Measurements from ENCODE around the gene ABHD18.
A peak's percentile ranks its signal among the peaks of the same experiment; 100 is the strongest.
"Not testable (repeated sequence)": the region's sequence is repeated elsewhere in the genome, so short reads cannot be mapped to it uniquely, and the experiment has no call there.

ABHD18 gene

GRCh38 chr4:127965062-127965802 lies at the start of gene ABHD18, which contains the start of gene MFSD8:
Gene ABHD18 (plus strand): TSS chr4:127965406. CDS start chr4:127982956, 17,550 bp downstream.
Gene MFSD8 (minus strand): TSS chr4:127965173. CDS start chr4:127965133, 40 bp downstream.
- peak; percentile 92 for DNase-seq

DNA sequence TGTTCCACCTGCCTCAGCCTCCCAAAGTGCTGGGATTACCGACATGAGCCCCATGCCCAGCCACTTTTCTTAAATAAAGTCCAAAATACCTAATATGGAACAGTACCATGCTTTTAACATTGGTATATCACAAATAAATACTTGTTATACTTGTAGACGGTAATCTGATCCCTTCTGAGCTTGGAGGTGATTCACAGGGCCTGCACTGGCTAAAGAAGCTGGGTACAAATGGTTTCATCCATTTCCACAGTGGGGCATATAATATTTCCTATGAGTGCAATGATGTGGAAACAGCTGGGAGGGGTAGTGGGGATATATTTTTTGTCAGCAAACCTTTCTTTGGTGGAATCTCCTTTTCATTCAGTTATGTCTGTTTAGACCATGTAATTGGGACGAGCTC lies 48.7 kb upstream of the ABHD18 start:
- no peak for DNase-seq

GRCh38 chr4:127917151-127917550 lies 48.1 kb upstream of the ABHD18 start:
- DNase-seq: no peak

GRCh38 chr4:127920521-127920920 lies 44.7 kb upstream of the ABHD18 start:
- no peak for DNase-seq

GRCh38 chr4:127922226-127922625 lies 43.0 kb upstream of the ABHD18 start:
- DNase-seq: no peak

DNA sequence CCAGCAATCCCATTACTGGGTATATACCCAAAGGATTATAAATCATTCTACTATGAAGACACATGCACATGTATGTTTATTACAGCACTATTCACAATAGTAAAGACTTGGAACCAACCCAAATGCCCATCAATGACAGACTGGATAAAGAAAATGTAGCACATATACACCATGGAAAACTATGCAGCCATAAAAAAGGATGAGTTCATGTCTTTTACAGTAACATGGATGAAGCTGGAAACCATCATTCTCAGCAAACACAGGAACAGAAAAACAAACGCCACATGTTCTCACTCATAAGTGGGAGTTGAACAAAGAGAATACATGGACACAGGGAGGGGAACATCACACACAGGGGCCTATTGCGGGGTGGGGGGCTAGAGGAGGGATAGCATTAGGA lies 39.5 kb upstream of the ABHD18 start:
- DNase-seq: not testable (repeated sequence)

DNA sequence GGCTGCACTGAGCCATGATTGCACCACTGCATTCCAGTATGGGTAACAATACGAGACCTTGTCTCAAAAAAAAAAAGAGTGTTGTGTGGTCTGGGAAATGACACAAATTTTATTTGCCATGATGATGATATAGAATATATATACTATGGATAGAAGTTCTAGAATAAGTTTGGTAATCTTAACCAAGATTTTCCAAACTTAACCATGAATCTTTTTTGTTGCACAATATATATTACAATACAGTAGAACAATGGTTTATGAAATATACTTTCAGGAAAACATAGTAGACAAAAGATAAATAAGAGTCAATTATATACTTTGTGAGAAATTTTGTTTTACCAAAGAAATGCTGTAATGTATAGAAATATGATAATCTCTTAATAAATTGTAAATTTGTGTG lies 35.0 kb upstream of the ABHD18 start:
- no peak for DNase-seq

GRCh38 chr4:127931836-127932235 lies 33.4 kb upstream of the ABHD18 start:
- not testable (repeated sequence) for DNase-seq

- DNase-seq: no peak
Measured at GRCh38 chr4:127936974-127937373, 28.2 kb upstream of the ABHD18 start.

- DNase-seq: no peak
Measured at GRCh38 chr4:127957105-127957504, 8.1 kb upstream of the ABHD18 start.

GRCh38 chr4:127959794-127960193 lies 5.4 kb upstream of the ABHD18 start:
- no peak for DNase-seq

DNA sequence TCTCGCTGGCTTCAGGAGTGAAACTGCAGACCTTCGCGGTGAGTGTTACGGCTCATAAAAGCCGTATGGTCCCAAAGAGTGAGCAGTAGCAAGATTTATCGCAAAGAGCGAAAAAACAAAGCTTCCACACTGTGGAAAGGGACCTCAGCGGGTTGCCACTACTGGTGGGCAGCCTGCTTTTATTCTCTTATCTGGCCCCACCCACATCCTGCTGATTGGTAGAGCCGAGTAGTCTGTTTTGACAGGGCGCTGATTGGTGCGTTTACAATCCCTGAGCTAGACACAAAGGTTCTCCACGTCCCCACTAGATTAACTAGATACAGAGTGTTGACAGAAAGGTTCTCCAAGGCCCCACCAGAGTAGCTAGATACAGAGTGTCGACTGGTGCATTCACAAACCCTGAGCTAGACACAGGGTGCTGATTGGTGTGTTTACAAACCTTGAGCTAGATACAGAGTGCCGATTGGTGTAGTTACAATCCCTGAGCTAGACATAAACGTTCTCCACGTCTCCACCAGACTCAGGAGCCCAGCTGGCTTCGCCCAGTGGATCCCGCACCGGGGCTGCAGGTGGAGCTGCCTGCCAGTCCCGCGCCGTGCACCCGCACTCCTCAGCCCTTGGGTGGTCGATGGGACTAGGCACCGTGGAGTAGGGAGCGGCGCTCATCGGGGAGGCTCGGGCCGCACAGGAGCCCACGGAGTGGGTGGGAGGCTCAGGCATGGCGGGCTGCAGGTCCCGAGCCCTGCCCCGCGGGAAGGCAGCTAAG lies 1.4 kb upstream of the ABHD18 start:
- not testable (repeated sequence) for DNase-seq

DNA sequence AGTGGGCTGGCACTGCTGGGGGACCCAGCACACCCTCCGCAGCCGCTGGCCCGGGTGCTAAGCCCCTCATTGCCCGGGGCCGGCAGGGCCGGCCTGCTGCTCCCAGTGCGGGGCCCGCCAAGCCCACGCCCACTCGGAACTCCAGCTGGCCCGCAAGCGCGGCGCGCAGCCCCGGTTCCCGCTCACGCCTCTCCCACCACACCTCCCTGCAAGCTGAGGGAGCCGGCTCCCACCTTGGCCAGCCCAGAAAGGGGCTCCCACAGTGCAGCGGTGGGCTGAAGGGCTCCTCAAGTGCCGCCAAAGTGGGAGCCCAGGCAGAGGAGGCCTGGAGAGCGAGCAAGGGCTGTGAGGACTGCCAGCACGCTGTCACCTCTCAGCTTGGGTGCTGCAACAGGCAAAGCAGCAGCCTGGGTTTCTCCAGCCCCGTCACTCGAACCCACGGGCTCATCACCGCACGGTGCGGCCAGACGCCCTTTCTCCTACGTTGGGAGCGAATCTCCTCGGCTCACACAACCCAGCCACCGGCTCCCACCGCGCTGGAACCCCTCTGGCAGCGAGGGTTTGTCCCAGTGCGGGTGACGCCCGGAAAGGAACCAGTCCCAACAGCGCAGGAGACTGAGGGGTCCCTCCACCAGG lies 662 bp upstream of the ABHD18 start:
- DNase-seq: not testable (repeated sequence)

DNA sequence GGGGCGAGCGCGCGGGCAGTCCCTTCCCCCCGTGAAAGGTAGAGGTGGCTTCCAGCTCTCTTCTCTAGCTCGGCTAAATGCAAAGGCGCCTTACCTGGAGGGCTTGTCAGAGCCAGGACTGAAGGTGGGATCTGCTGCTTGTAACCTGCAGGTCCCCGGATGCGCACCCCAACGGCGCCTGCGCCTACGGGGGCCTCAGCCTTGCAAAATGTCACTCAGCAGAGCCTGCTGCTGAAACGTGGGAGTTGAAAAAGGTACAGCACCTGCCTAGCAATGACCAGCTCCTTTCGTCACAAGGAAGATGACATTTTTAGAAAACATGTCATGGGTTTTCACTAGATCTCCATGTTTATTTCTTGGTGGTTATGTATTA lies 583 bp downstream of the ABHD18 start:
- peak; percentile 21 for DNase-seq

DNA sequence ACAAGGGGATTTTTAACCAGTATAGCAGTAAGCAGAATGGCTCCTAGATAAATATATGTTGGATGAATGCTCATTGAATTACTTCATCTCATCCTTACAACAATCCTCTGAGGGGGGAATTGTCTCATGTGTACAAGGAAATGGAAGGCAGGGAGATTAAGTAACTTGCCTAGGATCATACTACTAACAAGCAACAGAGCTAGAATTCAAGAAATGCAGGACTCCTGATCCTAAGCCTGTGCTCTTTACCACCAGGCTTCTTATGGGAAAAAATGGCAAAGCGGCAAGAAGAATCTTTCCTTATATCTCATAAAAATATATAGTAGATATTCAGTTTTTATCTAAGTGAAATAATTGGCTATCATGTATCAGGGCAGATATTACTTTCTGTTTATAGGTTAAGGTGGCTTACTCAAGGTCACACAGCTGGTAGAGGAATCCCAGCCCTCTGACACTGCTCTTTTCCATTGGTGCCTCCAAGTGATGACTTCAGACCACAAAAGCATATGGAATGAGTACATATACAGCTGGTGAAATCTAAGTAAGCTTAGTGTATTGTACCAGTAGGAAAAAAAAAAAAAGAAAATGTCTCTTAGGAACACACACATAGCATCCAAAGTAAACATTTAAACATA lies 2.1 kb downstream of the ABHD18 start:
- no peak for DNase-seq

DNA sequence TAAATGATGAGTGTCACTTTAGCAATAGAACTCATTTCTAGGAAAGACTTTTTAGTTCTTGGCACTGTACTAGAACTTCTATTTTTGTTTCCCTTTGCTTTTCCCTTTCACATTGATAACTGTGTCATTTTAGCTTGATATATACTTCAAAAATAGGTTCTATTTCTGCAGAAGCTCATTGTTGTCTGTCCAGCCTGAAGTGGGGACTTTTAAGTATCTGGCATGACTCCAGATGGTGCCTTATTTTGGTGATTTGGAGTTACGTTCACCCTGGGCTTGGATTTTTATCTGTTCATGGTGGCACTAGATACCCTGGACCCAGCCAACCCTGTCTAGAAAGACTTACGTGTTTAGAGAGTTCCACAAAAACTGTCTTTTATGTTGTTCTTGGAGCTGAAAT lies 3.4 kb downstream of the ABHD18 start:
- no peak for DNase-seq

DNA sequence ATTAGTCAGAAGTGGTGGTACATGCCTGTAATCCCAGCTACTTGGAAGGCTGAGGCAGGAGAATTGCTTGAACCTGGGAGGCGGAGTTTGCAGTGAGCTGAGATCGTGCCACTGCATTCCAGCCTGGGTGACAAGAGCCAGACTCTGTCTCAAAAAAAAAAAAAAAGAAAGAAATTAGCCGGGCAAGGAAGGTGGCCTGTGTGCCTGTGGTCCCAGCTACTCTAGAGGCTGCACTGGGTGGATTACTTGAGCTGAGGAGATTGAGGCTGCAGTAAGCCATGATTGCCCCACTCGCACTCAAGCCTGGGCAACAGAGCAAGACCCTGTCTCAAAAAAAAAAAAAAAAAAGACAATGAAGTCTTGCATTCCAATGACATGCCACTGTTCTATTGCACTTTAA lies 5.7 kb downstream of the ABHD18 start:
- DNase-seq: not testable (repeated sequence)

GRCh38 chr4:127975121-127975770 lies 10.0 kb downstream of the ABHD18 start:
- no peak for DNase-seq

DNA sequence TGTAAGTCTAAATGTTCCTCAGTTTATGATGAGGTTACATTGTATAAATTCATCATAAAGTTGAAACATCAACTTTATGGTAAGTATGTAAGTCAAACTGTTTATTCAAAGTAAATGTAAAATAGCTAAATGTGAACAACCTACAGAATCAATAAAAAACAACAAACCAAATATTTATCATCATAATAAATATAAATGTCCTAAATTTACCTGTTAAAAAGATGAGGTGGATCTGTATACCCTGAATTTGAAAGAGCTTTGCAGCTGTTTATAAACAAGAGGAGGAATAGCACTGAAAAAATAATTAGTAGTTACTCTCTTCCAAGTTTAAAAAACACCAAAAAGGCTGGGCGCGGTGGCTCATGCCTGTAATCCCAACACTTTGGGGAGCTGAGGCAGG lies 13.7 kb downstream of the ABHD18 start:
- no peak for DNase-seq

- DNase-seq: no peak
Measured at GRCh38 chr4:127982445-127982844, 17.2 kb downstream of the ABHD18 start.

- DNase-seq: no peak
Measured at GRCh38 chr4:127985989-127986388, 20.8 kb downstream of the ABHD18 start.

GRCh38 chr4:127988638-127989037 lies 23.4 kb downstream of the ABHD18 start:
- no peak for DNase-seq

- no peak for DNase-seq
Measured at GRCh38 chr4:127993151-127993550, 27.9 kb downstream of the ABHD18 start.
